Transverse colon (tissue), 4 donors: ENCODE measurements around the gene CDON. TPM values are rescaled to one million over a fixed set of nuclear protein-coding genes. Genes with fewer than 3 reads are reported as not detected.

Experiments
- DNase-seq: peaks from one replicate; pipeline ENCODE4 v3.0.0-alpha.2; 2019
- H3K27ac ChIP-seq, 4 donors: fragments of 200-600 bp; sonication (generic); 2 replicates each; pipeline ENCODE4 v1.5.1; 2016 to 2018; ENCODE audit warnings: inconsistent platforms in 4 of 4
- H3K27me3 ChIP-seq: fragments of 200-600 bp; sonication (generic); 2 replicates; pipeline ENCODE4 v1.5.1; 2017; ENCODE audit warnings: inconsistent platforms
- H3K36me3 ChIP-seq, 4 donors: fragments of 200-600 bp; sonication (generic); 2 replicates each; pipeline ENCODE4 v1.5.1; 2017 to 2019; ENCODE audit warnings: inconsistent platforms in 4 of 4
- H3K4me1 ChIP-seq, 4 donors: fragments of 200-600 bp; sonication (generic); 2 replicates each; pipeline ENCODE4 v1.5.1; 2017 to 2020; ENCODE audit warnings: inconsistent platforms in 4 of 4
- H3K4me3 ChIP-seq, 4 donors: fragments of 200-600 bp; sonication (generic); 1 replicate in 1 of 4; 2 replicates in 3 of 4; pipeline versions ENCODE4 v1.5.1 to v1.6.1; 2017 to 2019; ENCODE audit warnings: inconsistent platforms in 4 of 4
- H3K9me3 ChIP-seq, 2 donors: fragments of 200-600 bp; sonication (generic); 2 replicates each; pipeline ENCODE4 v1.5.1; 2017 to 2019; ENCODE audit warnings: inconsistent platforms in 2 of 2
- CTCF ChIP-seq, 5 experiments: fragments of 200-600 bp in 3 of 5; fragments of 450-650 bp in 2 of 5; sonication (generic) in 3 of 5; IDR thresholded peaks; 1 replicate in 2 of 5; 2 replicates in 3 of 5; pipeline ENCODE4 v1.5.1; 2016 to 2017; ENCODE audit warnings: antibody characterized with exemption in 5 of 5, inconsistent platforms in 3 of 5, mild to moderate bottlenecking in 2 of 5, moderate library complexity in 1 of 5
- EP300 ChIP-seq: sonication (generic); formaldehyde crosslinking; IDR thresholded peaks from one replicate; pipeline ENCODE4 v1.6.1; 2017; ENCODE audit warnings: antibody characterized with exemption, low read depth
- POLR2A ChIP-seq: fragments of 450-650 bp; IDR thresholded peaks from one replicate; pipeline ENCODE4 v1.6.1; 2016; ENCODE audit warnings: antibody characterized with exemption, mild to moderate bottlenecking, moderate library complexity
- POLR2AphosphoS5 ChIP-seq, 3 donors: sonication (generic); formaldehyde crosslinking; IDR thresholded peaks; one replicate each; pipeline ENCODE4 v1.6.1; 2016; ENCODE audit warnings: antibody characterized with exemption in 3 of 3
- WGBS, 2 donors: methylation state at CpG; one replicate each; pipeline ENCODE4 v1.1.5; 2018; ENCODE audit warnings: low coverage in 1 of 2; 5-methylcytosine and 5-hydroxymethylcytosine counted together
- in situ Hi-C, 4 donors: fragments of 200-750 bp; cut with MboI; loops; one replicate each; pipeline versions ENCODE4 v1.15.0 to v1.15.1; 2017; ENCODE audit warnings: low sequenced_read_pairs in 3 of 4, low pct_ligation_motif_present in 1 of 4, low pct_unique_long_range_greater_than_20kb in 1 of 4
- intact Hi-C: fragments of 100-400 bp; cut with DNase I; formaldehyde crosslinking; loops from one replicate; pipeline ENCODE4 v1.15.1; 2023; ENCODE audit warnings: low total_unique reads
- total RNA-seq, 4 donors: library from RNA; depleted of rRNA; stranded (reverse); fragments of >200 nt; gene quantifications; one replicate each; pipeline ENCODE4 v1.1.0, GENCODE V29; 2016

CDON gene
- total RNA-seq, 4 donors from 2014 or later, result 7.6 to 31.0 (median 9.9) TPM

- H3K9me3 ChIP-seq, result no peaks in the 10 kb centered on the region
- intact Hi-C loops (no loop called here), in situ Hi-C loops (no loop called here)
- no peak for DNase-seq
- H3K4me3 ChIP-seq, result no peak overlapping the region
- no peaks in the 10 kb centered on the region for H3K27me3 ChIP-seq
- H3K27ac ChIP-seq, result no peak overlapping the region
- peaks cover 0 to 11% (median 4%) of the 10 kb centered on the region in 4 donors for H3K4me1 ChIP-seq
- TF ChIP-seq EP300, result no peak
- no peak for TF ChIP-seq POLR2AphosphoS5 (IDR thresholded peaks at IDR 0.05)
- no peak for TF ChIP-seq POLR2A
- no peak for TF ChIP-seq CTCF (IDR thresholded peaks at IDR 0.05)
- WGBS, 2 donors, result 80 to 82% methylated on average over 1 to 5 of the region's 5 CpGs
- H3K36me3 ChIP-seq, result no peaks in the 10 kb centered on the region
Measured at GRCh38 chr11:126100716-126101115, 38.0 kb upstream of the CDON start.

- in situ Hi-C loops, result no loop called here
Measured at GRCh38 chr11:126098204-126098769, 35.6 kb upstream of the CDON start.

GRCh38 chr11:126095745-126096144, 33.1 kb upstream of the CDON start:
- Histone ChIP-seq H3K4me3 (no peak overlapping the region), H3K27me3 (no peaks in the 10 kb centered on the region), H3K9me3 (no peaks in the 10 kb centered on the region), H3K36me3 (no peaks in the 10 kb centered on the region), H3K4me1 (no peaks in the 10 kb centered on the region), H3K27ac (no peak overlapping the region)
- DNase-seq, result no peak
- intact Hi-C loops (no loop called here), in situ Hi-C loops (no loop called here)
- WGBS, 2 donors, result 90% methylated on average over 4 of the region's 4 CpGs; no CpG with 5 or more reads in 1 of the 2 donors
- no peak for TF ChIP-seq POLR2AphosphoS5 (IDR thresholded peaks at IDR 0.05)
- TF ChIP-seq POLR2A, result no peak
- TF ChIP-seq EP300, result no peak
- no peak for TF ChIP-seq CTCF (IDR thresholded peaks at IDR 0.05)

More at GRCh38 chr11:126098204-126098769, 35.6 kb upstream of the CDON start:
- H3K9me3 ChIP-seq, result no peaks in the 10 kb centered on the region
- WGBS, 2 donors, result 71 to 97% methylated on average over 6 to 7 of the region's 7 CpGs
- no peaks in the 10 kb centered on the region for H3K27me3 ChIP-seq
- no peak for DNase-seq
- peaks cover 0 to 11% (median 4%) of the 10 kb centered on the region in 4 donors for H3K4me1 ChIP-seq
- TF ChIP-seq CTCF (IDR thresholded peaks at IDR 0.05) (no peak), POLR2A (no peak), POLR2AphosphoS5 (IDR thresholded peaks at IDR 0.05) (no peak), EP300 (no peak)
- H3K4me3 ChIP-seq, result no peak overlapping the region
- H3K27ac ChIP-seq, result no peak overlapping the region
- intact Hi-C loops, result no loop called here
- H3K36me3 ChIP-seq, result no peaks in the 10 kb centered on the region

GRCh38 chr11:126090452-126090851, 27.8 kb upstream of the CDON start:
- Histone ChIP-seq H3K4me1 (no peaks in the 10 kb centered on the region), H3K36me3 (no peaks in the 10 kb centered on the region), H3K27ac (no peak overlapping the region), H3K27me3 (no peaks in the 10 kb centered on the region), H3K9me3 (no peaks in the 10 kb centered on the region), H3K4me3 (no peak overlapping the region)
- in situ Hi-C loops, result no loop called here
- TF ChIP-seq POLR2A (no peak), POLR2AphosphoS5 (IDR thresholded peaks at IDR 0.05) (no peak), EP300 (no peak), CTCF (IDR thresholded peaks at IDR 0.05) (no peak)
- WGBS, 2 donors, result 94% methylated on average over 5 of the region's 5 CpGs; no CpG with 5 or more reads in 1 of the 2 donors
- DNase-seq, result no peak
- intact Hi-C loops, result no loop called here
